WTC11 (cell line): ENCODE measurements around the gene ANO2.

Source experiments
- ATF2 ChIP-seq: sonication (generic); formaldehyde crosslinking; IDR thresholded peaks from 2 replicates; pipeline ENCODE4 v1.8.1; 2022; ENCODE audit warnings: low read depth, missing genetic modification reagents, borderline replicate concordance
- ZNF121 ChIP-seq: sonication (generic); formaldehyde crosslinking; IDR thresholded peaks from 2 replicates; pipeline ENCODE4 v1.8.0; 2023; ENCODE audit warnings: missing genetic modification reagents

- no peak for TF ChIP-seq ATF2 (CRISPR knock-in tag)
- no peak for TF ChIP-seq ZNF121 (CRISPR knock-in tag)
These were observed 224.6 kb downstream of the ANO2 start for GRCh38 chr12:5720381-5721005.
